Neutrophil (primary cell): ENCODE data around the gene GATA1.

Source experiments
- H3K27ac ChIP-seq: fragments of 200-600 bp; sonication (generic); 2 replicates; pipeline ENCODE4 v1.5.1; 2016; ENCODE audit warnings: mild to moderate bottlenecking, moderate library complexity
- H3K27me3 ChIP-seq: fragments of 200-600 bp; sonication (generic); 2 replicates; pipeline ENCODE4 v1.6.0; 2016; ENCODE audit warnings: mild to moderate bottlenecking
- H3K36me3 ChIP-seq: fragments of 200-600 bp; sonication (generic); 2 replicates; pipeline ENCODE4 v1.5.1; 2017
- H3K4me1 ChIP-seq, 2 experiments: fragments of 200-600 bp in 1 of 2; sonication (generic) in 1 of 2; 1 replicate in 1 of 2; 2 replicates in 1 of 2; pipeline versions ENCODE4 v1.5.1 to v1.6.1; 2013 to 2016; ENCODE audit warnings: low read depth in 1 of 2, low read length in 1 of 2, mild to moderate bottlenecking in 1 of 2, moderate library complexity in 1 of 2; ENCODE audit not compliant: control insufficient read depth in 1 of 2, insufficient read depth in 1 of 2
- H3K4me3 ChIP-seq, 2 experiments: fragments of 200-600 bp in 1 of 2; sonication (generic) in 1 of 2; 1 replicate in 1 of 2; 2 replicates in 1 of 2; pipeline ENCODE4 v1.5.1; 2013 to 2016; ENCODE audit warnings: low read depth in 1 of 2, low read length in 1 of 2, mild to moderate bottlenecking in 1 of 2, moderate library complexity in 1 of 2
- H3K9me3 ChIP-seq: fragments of 200-600 bp; sonication (generic); 2 replicates; pipeline ENCODE4 v1.5.1; 2016
- TF ChIP-seq, protein P1 (sequence below): fragments of 200-600 bp; sonication (generic); IDR thresholded peaks from 2 replicates; pipeline ENCODE4 v1.5.1; 2016; ENCODE audit warnings: antibody characterized with exemption

Gene GATA1

DNA sequence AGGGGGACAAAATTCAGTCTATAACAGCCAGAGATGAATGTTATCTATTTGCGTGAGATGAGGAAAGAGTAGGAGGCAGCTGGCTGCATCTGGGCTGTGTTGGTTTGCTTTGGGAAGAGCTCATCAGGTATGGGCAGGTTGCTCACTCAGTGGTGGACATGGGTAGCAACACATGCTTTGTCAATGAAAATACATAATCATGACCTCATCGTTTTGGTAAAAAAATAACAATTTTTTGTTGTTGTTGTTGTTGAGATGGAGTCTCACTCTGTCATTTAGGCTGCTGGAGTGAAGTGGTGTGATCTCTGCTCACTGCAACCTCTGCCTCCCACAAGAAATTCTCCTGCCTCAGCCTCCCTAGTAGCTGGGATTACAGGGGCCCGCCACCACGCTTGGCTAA is 41.2 kb upstream of the GATA1 start:
- Histone ChIP-seq H3K36me3 (no peaks in the 10 kb centered on the region), H3K27me3 (no peaks in the 10 kb centered on the region), H3K4me3 (no peak overlapping the region), H3K9me3 (no peaks in the 10 kb centered on the region), H3K27ac (no peak overlapping the region), H3K4me1 (peaks cover 9 to 14% of the 10 kb centered on the region in 2 experiments)
- TF ChIP-seq, protein P1, sequence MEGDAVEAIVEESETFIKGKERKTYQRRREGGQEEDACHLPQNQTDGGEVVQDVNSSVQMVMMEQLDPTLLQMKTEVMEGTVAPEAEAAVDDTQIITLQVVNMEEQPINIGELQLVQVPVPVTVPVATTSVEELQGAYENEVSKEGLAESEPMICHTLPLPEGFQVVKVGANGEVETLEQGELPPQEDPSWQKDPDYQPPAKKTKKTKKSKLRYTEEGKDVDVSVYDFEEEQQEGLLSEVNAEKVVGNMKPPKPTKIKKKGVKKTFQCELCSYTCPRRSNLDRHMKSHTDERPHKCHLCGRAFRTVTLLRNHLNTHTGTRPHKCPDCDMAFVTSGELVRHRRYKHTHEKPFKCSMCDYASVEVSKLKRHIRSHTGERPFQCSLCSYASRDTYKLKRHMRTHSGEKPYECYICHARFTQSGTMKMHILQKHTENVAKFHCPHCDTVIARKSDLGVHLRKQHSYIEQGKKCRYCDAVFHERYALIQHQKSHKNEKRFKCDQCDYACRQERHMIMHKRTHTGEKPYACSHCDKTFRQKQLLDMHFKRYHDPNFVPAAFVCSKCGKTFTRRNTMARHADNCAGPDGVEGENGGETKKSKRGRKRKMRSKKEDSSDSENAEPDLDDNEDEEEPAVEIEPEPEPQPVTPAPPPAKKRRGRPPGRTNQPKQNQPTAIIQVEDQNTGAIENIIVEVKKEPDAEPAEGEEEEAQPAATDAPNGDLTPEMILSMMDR, result no peak

DNA sequence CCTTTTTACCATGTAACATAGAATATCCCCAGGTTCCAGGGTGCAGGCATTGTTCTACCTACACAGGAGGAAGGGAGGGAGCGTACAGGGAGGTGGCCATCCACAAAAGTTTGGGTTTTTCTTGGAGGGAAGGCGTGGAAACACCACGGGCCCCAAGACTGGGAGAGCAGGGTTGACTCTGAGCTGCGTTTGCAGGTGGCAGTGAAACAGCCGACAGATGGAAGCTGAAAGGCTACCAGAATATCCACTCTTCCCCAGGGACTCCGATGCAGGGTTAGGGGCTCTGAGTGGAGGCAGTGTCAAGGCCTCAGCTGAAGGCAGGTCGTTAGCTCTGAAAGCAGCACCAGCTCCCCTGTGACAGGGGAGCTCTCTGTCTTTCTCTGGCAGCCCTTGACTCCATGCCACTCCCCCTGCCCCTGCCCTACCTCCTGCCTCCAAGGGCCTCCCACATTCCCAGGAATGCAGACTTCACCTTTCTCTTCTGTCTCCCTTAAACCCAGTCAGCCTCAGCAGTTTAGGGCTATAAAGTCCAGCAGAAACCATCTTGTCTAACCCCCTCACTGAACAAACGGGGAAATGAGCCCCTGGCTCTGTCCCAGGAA is 38.9 kb upstream of the GATA1 start:
- Histone ChIP-seq H3K9me3 (no peaks in the 10 kb centered on the region), H3K4me1 (peaks cover 9 to 14% of the 10 kb centered on the region in 2 experiments), H3K36me3 (no peaks in the 10 kb centered on the region), H3K4me3 (no peak overlapping the region), H3K27ac (no peak overlapping the region), H3K27me3 (no peaks in the 10 kb centered on the region)
- TF ChIP-seq, protein P1, result no peak

DNA sequence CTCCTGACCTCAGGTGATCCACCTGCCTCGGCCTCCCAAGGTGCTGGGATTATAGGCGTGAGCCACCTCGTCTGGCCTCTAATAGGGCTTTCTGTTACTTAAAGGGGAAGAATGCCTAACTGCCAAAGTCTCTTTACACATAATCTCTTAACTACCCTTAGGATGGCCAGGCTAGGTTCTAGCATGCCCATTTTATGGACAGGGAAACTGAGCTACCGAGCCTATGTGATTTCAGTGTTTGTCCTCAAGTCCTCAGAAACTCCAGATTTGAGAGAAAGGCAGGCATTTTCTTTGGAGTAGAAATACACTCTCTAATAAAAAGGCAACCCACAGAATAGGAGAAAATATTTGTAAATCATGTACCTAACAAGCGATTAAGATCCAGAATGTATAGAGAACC is 37.2 kb upstream of the GATA1 start:
- Histone ChIP-seq H3K4me3 (no peak overlapping the region), H3K9me3 (no peaks in the 10 kb centered on the region), H3K27ac (no peak overlapping the region), H3K4me1 (peaks cover 9 to 14% of the 10 kb centered on the region in 2 experiments), H3K27me3 (no peaks in the 10 kb centered on the region), H3K36me3 (no peaks in the 10 kb centered on the region)
- TF ChIP-seq, protein P1, result no peak

DNA sequence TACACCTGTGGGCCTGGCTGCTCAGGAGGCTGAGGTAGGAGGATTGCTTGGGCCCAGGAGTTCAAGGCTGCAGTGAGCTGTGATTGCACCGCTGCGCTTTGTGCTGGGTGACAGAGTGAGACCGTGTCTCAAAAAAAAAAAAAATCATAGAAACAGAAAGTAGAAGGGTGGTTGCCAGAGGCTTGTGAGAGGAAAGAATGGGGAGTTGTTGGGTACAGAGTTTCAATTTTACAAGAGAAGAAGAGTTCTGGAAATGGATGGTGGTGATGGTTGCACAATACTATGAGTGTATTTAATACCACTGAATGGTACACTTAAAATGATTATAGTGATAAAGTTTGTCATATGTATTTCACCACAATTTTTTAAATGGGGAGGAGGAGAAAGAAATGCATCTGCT is 35.0 kb upstream of the GATA1 start:
- TF ChIP-seq, protein P1, result no peak
- H3K36me3 ChIP-seq, result no peaks in the 10 kb centered on the region
- H3K4me1 ChIP-seq, result peaks cover 4% of the 10 kb centered on the region in 2 experiments
- H3K27ac ChIP-seq, result no peak overlapping the region
- H3K9me3 ChIP-seq, result no peaks in the 10 kb centered on the region
- H3K27me3 ChIP-seq, result no peaks in the 10 kb centered on the region
- no peak overlapping the region for H3K4me3 ChIP-seq

DNA sequence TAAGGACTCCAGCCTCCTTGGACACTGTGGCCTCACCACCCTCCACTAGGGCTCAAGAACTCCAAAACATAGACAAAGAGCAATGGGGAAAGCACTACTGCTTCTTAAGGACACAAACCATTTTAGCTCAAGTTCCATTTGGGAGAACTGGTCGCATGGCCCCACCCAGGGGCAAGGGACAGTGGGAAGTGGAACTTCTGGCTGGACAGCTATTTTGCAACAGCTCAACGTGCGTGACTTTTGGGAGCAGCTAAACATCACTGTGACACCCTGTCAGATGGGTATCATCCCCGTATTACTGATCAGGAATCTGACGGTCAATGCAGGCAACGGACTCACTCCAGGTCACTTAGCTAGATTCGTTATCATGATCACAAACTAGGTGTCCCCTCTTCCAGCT is 33.9 kb upstream of the GATA1 start:
- Histone ChIP-seq H3K27ac (no peak overlapping the region), H3K4me1 (no peaks in the 10 kb centered on the region), H3K9me3 (no peaks in the 10 kb centered on the region), H3K36me3 (no peaks in the 10 kb centered on the region), H3K27me3 (no peaks in the 10 kb centered on the region), H3K4me3 (no peak overlapping the region)
- TF ChIP-seq, protein P1, result no peak
